HepG2 (cell line): ENCODE measurements around the gene PALM2AKAP2. TPM values are rescaled to one million over a fixed set of nuclear protein-coding genes. Genes with fewer than 3 reads are reported as not detected.

ENCODE experiments used
- ATAC-seq: fragments of 200-7000 bp; cut with Tn5 transposase; 3 replicates; pipeline ENCODE4 v1.9.1; 2020; ENCODE audit warnings: mild to moderate bottlenecking, moderate library complexity
- BruUV-seq: library from RNA; stranded (reverse); fragments of 400-500 nt; replicated peaks from 2 replicates; lab custom pipeline; 2021; lab: Mats Ljungman, UMichigan
- CTCF ChIA-PET: fragments of 300-600 bp; formaldehyde crosslinking; extraction: SDS; loops from one replicate; lab custom pipeline; 2021; ENCODE audit warnings: low total read pairs, inconsistent platforms, low intra/inter-chr PET ratio; lab: Yijun Ruan, JAX
- POLR2A ChIA-PET: fragments of 350-600 bp; sonication (Branson Sonifier 250); formaldehyde crosslinking; loops from one replicate; lab custom pipeline; 2020; ENCODE audit warnings: antibody characterized with exemption, inconsistent platforms; lab: Yijun Ruan, JAX
- DNase-seq: peaks from one replicate; pipeline ENCODE4 v3.0.0-alpha.2; 2015; ENCODE audit warnings: low spot score
- FAIRE-seq: peaks from 3 replicates; lab custom pipeline; 2011; peaks lifted over from hg19 to GRCh38; lab: Jason Lieb, UNC
- H2AFZ ChIP-seq: one replicate; pipeline ENCODE4 v1.6.1; 2011; ENCODE audit warnings: low read length, inconsistent platforms
- H3K27ac ChIP-seq: fragments of 300-600 bp; 3 replicates; pipeline ENCODE4 v1.8.0; 2011; ENCODE audit warnings: mixed run types, mild to moderate bottlenecking, mixed read lengths, low read length, inconsistent platforms; ENCODE audit not compliant: insufficient read depth; ENCODE audit errors: extremely low read length
- H3K27me3 ChIP-seq, 2 experiments: fragments of 200-600 bp in 1 of 2; 2 replicates in 1 of 2; 3 replicates in 1 of 2; pipeline versions ENCODE4 v1.6.0 to v1.8.0; 2011; ENCODE audit warnings: low read length in 2 of 2, mild to moderate bottlenecking in 2 of 2, moderate library complexity in 2 of 2, inconsistent platforms in 1 of 2; ENCODE audit not compliant: insufficient read depth in 2 of 2, control insufficient read depth in 1 of 2
- H3K36me3 ChIP-seq, 2 experiments: fragments of 200-600 bp in 1 of 2; replicated peaks in 1 of 2; 2 replicates in 1 of 2; 3 replicates in 1 of 2; pipeline versions ENCODE4 v1.5.1 to v1.8.0; 2011; ENCODE audit warnings: low read length in 2 of 2, inconsistent platforms in 1 of 2; ENCODE audit not compliant: insufficient read depth in 2 of 2, control insufficient read depth in 1 of 2
- H3K4me1 ChIP-seq: 2 replicates; pipeline ENCODE4 v1.5.1; 2012; ENCODE audit warnings: low read length, inconsistent platforms; ENCODE audit not compliant: insufficient read depth
- H3K4me2 ChIP-seq: 2 replicates; pipeline ENCODE4 v1.6.0; 2011; ENCODE audit warnings: low read depth, low read length, inconsistent platforms
- H3K4me3 ChIP-seq, 3 experiments: fragments of 200-600 bp in 1 of 3; sonication (generic), shearing (Covaris generic) in 1 of 3; replicated peaks in 1 of 3; 2 replicates each; pipeline ENCODE4 v1.5.1; 2011 to 2016; ENCODE audit warnings: low read length in 3 of 3, inconsistent platforms in 2 of 3, low read depth in 2 of 3, mild to moderate bottlenecking in 2 of 3, control low read depth in 1 of 3, mixed read lengths in 1 of 3; ENCODE audit not compliant: insufficient read depth in 1 of 3
- H3K79me2 ChIP-seq: one replicate; pipeline ENCODE4 v1.6.1; 2011; ENCODE audit warnings: low read length, inconsistent platforms; ENCODE audit not compliant: insufficient read depth
- H3K9ac ChIP-seq: 2 replicates; pipeline ENCODE4 v1.6.0; 2011; ENCODE audit warnings: mild to moderate bottlenecking, low read depth, low read length, inconsistent platforms; ENCODE audit not compliant: insufficient read depth
- H3K9me3 ChIP-seq: 2 replicates; pipeline ENCODE4 v1.5.1; 2012; ENCODE audit warnings: mild to moderate bottlenecking, low read length
- H4K20me1 ChIP-seq: 2 replicates; pipeline ENCODE4 v1.6.0; 2011; ENCODE audit warnings: inconsistent platforms, mild to moderate bottlenecking, low read length, moderate library complexity; ENCODE audit not compliant: insufficient read depth
- ASH2L ChIP-seq: fragments of 300-600, 200-600 bp; sonication (generic); IDR thresholded peaks from 2 replicates; pipeline ENCODE4 v1.7.0; 2017; ENCODE audit warnings: low read depth, mild to moderate bottlenecking, moderate library complexity, mixed read lengths, low read length; ENCODE audit not compliant: insufficient read length
- FOXO1 ChIP-seq: sonication (generic); formaldehyde crosslinking; IDR thresholded peaks from 2 replicates; pipeline ENCODE4 v1.4.0; 2020; ENCODE audit warnings: missing genetic modification reagents
- HIVEP1 ChIP-seq: sonication (generic); formaldehyde crosslinking; IDR thresholded peaks from 2 replicates; pipeline ENCODE4 v1.4.0; 2020; ENCODE audit warnings: mild to moderate bottlenecking, missing genetic modification reagents
- IKZF4 ChIP-seq: sonication (generic); formaldehyde crosslinking; IDR thresholded peaks from 2 replicates; pipeline ENCODE4 v1.5.1; 2020; ENCODE audit warnings: borderline replicate concordance, mild to moderate bottlenecking, low read depth, missing genetic modification reagents; ENCODE audit errors: not compliant biosample characterization
- NFE2 ChIP-seq: sonication (generic); formaldehyde crosslinking; IDR thresholded peaks from 2 replicates; pipeline ENCODE4 v1.4.0; 2020; ENCODE audit warnings: missing genetic modification reagents
- PHF5A ChIP-seq: IDR thresholded peaks from one replicate; pipeline ENCODE4 v1.6.1; 2018; ENCODE audit warnings: low read depth, missing genetic modification reagents; ENCODE audit not compliant: unreplicated experiment
- POLR2AphosphoS2 ChIP-seq: IDR thresholded peaks from 2 replicates; pipeline ENCODE4 v1.6.1; 2011; ENCODE audit warnings: low read depth, low read length, improper control_type of control experiment
- RAD21 ChIP-seq: fragments of 450-650 bp; formaldehyde crosslinking; IDR thresholded peaks from 2 replicates; pipeline ENCODE4 v1.5.0; 2020; ENCODE audit warnings: mild to moderate bottlenecking
- SP4 ChIP-seq: sonication (generic); formaldehyde crosslinking; IDR thresholded peaks from 2 replicates; pipeline ENCODE4 v1.8.1; 2023; ENCODE audit warnings: mild to moderate bottlenecking, missing genetic modification reagents
- ZC3H13 ChIP-seq: sonication (generic); formaldehyde crosslinking; IDR thresholded peaks from 2 replicates; pipeline ENCODE4 v1.8.1; 2023; ENCODE audit warnings: mild to moderate bottlenecking, missing genetic modification reagents, moderate library complexity
- ZNF143 ChIP-seq: sonication (generic); formaldehyde crosslinking; IDR thresholded peaks from 2 replicates; pipeline ENCODE4 v1.4.0; 2020; ENCODE audit warnings: missing genetic modification reagents
- ZNF30 ChIP-seq: sonication (generic); formaldehyde crosslinking; IDR thresholded peaks from 2 replicates; pipeline ENCODE4 v1.5.0; 2020; ENCODE audit warnings: mild to moderate bottlenecking, missing genetic modification reagents
- ZNF644 ChIP-seq: IDR thresholded peaks from 2 replicates; pipeline ENCODE4 v1.6.1; 2016; ENCODE audit warnings: low read depth
- ZNF7 ChIP-seq: IDR thresholded peaks from 2 replicates; pipeline ENCODE4 v1.6.1; 2016; ENCODE audit warnings: missing biosample characterization, missing genetic modification reagents
- ZNF788 ChIP-seq: sonication (generic); formaldehyde crosslinking; IDR thresholded peaks from 2 replicates; pipeline ENCODE4 v1.5.0; 2020; ENCODE audit warnings: mild to moderate bottlenecking, missing genetic modification reagents, borderline replicate concordance
- WGBS: methylation state at CpG from one replicate; pipeline ENCODE4 v1.1.6; 2017; ENCODE audit warnings: low lambda C conversion rate; 5-methylcytosine and 5-hydroxymethylcytosine counted together
- in situ Hi-C: cut with HindIII; loops from 2 replicates; pipeline ENCODE4 v1.10.0; 2017; ENCODE audit warnings: low pct_unique_long_range_greater_than_20kb; ENCODE audit not compliant: extremely low pct_ligation_motif_present
- intact Hi-C: fragments of 100-400 bp; cut with micrococcal nuclease; formaldehyde crosslinking; loops from one replicate; pipeline ENCODE4 v1.10.0; 2022; ENCODE audit not compliant: unreplicated experiment
- polyA plus RNA-seq, 8 experiments: library from polyadenylated mRNA; depleted of rRNA in 3 of 8; stranded (reverse) in 7 of 8; unstranded in 1 of 8; fragments of >200 nt; fragmentation: Illumina TruSeq in 4 of 8; extraction: Trizol in 4 of 8; gene quantifications; 2 replicates each; pipeline versions ENCODE4 v1.2.1 to v1.2.3, GENCODE V29; 2011 to 2016; ENCODE audit warnings: low read depth in 4 of 8, missing spikeins in 1 of 8, mixed read lengths in 1 of 8; ENCODE audit not compliant: insufficient read depth in 1 of 8
- total RNA-seq, 5 experiments: library from RNA; depleted of rRNA; stranded (reverse); fragments of >200 nt; fragmentation: Illumina TruSeq; extraction: Trizol; gene quantifications; 2 replicates each; pipeline ENCODE4 v1.2.3, GENCODE V29; 2016; ENCODE audit warnings: low read depth in 1 of 5
- TF ChIP-seq, protein P1 (sequence below): IDR thresholded peaks from 2 replicates; pipeline ENCODE4 v1.6.1; 2016; ENCODE audit warnings: missing genetic modification reagents, missing compliant biosample characterization
- TF ChIP-seq, protein P2 (sequence below): sonication (generic); formaldehyde crosslinking; conservative IDR thresholded peaks from 2 replicates; pipeline ENCODE4 v1.4.0; 2020; ENCODE audit warnings: missing genetic modification reagents
- TF ChIP-seq, protein P3 (sequence below), 2 experiments: fragments of 450-650 bp in 1 of 2; sonication (generic) in 1 of 2; formaldehyde crosslinking; IDR thresholded peaks; 2 replicates each; pipeline versions ENCODE4 v1.5.0 to v1.8.0; 2020 to 2022; ENCODE audit warnings: mild to moderate bottlenecking in 1 of 2, missing genetic modification reagents in 1 of 2

Gene PALM2AKAP2
- total and polyA plus RNA-seq, 2 of the 13 experiments (the other 11 are each of a cell fraction or from before 2014, with no cell fraction given), result 0.25 to 1.8 TPM

DNA sequence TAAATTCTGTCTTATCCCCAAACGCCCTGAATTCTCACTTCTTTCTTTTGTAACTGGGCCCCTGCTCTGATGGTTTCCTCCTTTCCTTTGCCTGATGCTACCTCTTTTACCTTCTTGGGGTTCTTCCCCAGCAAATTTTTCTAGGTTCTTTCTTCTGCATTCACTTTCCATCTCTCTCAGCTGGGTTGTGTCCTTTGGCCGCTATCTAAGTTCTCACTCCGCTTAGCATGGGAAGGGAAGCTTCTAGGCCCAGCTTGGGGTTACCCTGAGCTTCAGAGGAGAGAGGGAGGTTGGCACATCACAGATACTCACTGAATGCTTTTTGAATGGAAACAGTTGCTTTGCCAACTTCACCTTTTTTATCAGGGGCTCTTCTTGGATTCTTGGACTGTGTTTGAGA lies 17.0 kb downstream of the PALM2AKAP2 start (continued):
- TF ChIP-seq, protein P1, sequence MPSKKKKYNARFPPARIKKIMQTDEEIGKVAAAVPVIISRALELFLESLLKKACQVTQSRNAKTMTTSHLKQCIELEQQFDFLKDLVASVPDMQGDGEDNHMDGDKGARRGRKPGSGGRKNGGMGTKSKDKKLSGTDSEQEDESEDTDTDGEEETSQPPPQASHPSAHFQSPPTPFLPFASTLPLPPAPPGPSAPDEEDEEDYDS (CRISPR knock-in tag), result no peak

DNA sequence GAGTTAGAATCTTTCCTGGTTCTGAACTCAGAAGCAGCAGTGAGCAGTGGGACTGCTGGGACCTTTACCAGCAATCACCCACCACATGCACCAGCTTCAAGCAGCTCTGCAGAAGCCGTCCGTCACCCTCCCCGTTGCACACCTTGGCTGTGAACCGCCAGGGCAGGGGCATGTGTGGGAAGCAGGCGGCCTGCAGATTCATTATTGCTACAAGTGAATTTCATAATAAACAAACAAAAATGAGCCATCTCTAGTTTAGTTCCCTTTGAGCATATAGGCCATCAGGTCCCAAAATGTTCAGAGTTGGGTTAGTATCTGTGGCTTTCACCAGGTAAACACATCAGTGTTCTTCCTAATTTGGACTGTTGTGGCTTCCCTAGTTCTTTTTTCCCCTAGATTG lies 17.5 kb downstream of the PALM2AKAP2 start:
- Histone ChIP-seq H3K36me3 (no peaks in the 10 kb centered on the region), H3K4me3 (no peak overlapping the region), H3K9ac (no peak overlapping the region), H3K27ac (no peak overlapping the region), H3K4me2 (no peak overlapping the region), H3K27me3 (no peaks in the 10 kb centered on the region), H2AFZ (no peak overlapping the region), H4K20me1 (no peaks in the 10 kb centered on the region), H3K79me2 (no peaks in the 10 kb centered on the region), H3K9me3 (no peaks in the 10 kb centered on the region), H3K4me1 (peaks cover 14% of the 10 kb centered on the region)
- WGBS, result 70% methylated on average over 2 of the region's 5 CpGs
- intact Hi-C loops, result no loop called here
- no peak for TF ChIP-seq IKZF4 (CRISPR knock-in tag)
- TF ChIP-seq ZNF644 (CRISPR knock-in tag), result no peak
- TF ChIP-seq SP4, result no peak
- TF ChIP-seq ZNF788 (CRISPR knock-in tag), result no peak
- TF ChIP-seq ZNF7 (CRISPR knock-in tag), result no peak
- TF ChIP-seq NFE2 (CRISPR knock-in tag), result no peak
- TF ChIP-seq RAD21 (CRISPR knock-in tag), result no peak
- TF ChIP-seq, protein P2, sequence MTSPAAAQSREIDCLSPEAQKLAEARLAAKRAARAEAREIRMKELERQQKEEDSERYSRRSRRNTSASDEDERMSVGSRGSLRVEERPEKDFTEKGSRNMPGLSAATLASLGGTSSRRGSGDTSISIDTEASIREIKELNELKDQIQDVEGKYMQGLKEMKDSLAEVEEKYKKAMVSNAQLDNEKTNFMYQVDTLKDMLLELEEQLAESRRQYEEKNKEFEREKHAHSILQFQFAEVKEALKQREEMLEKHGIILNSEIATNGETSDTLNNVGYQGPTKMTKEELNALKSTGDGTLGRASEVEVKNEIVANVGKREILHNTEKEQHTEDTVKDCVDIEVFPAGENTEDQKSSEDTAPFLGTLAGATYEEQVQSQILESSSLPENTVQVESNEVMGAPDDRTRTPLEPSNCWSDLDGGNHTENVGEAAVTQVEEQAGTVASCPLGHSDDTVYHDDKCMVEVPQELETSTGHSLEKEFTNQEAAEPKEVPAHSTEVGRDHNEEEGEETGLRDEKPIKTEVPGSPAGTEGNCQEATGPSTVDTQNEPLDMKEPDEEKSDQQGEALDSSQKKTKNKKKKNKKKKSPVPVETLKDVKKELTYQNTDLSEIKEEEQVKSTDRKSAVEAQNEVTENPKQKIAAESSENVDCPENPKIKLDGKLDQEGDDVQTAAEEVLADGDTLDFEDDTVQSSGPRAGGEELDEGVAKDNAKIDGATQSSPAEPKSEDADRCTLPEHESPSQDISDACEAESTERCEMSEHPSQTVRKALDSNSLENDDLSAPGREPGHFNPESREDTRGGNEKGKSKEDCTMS (CRISPR knock-in tag), result no peak
- TF ChIP-seq PHF5A (CRISPR knock-in tag), result no peak
- no peak for TF ChIP-seq ZNF143
- TF ChIP-seq FOXO1 (CRISPR knock-in tag), result no peak
- no peak for TF ChIP-seq ZNF30
- TF ChIP-seq, protein P3, sequence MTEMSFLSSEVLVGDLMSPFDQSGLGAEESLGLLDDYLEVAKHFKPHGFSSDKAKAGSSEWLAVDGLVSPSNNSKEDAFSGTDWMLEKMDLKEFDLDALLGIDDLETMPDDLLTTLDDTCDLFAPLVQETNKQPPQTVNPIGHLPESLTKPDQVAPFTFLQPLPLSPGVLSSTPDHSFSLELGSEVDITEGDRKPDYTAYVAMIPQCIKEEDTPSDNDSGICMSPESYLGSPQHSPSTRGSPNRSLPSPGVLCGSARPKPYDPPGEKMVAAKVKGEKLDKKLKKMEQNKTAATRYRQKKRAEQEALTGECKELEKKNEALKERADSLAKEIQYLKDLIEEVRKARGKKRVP (CRISPR knock-in tag; IDR thresholded peaks at IDR 0.05), result no peak
- TF ChIP-seq HIVEP1 (CRISPR knock-in tag), result no peak
- no peak for TF ChIP-seq ZC3H13 (CRISPR knock-in tag)
- TF ChIP-seq POLR2AphosphoS2, result no peak
- no peak for TF ChIP-seq ASH2L
- no TSS peak for BruUV-seq
- no peak for FAIRE-seq
- ChIA-PET POLR2A (no interaction called here), CTCF (no interaction called here)
- no peak for DNase-seq
- in situ Hi-C loops, result no loop called here
- ATAC-seq, result no peak
